OCI-LY1 (cell line): ENCODE results near the gene NCDN.

Experiments used
- H2AFZ ChIP-seq: fragments of 200-600 bp; sonication (generic), shearing (Covaris generic); 2 replicates; pipeline ENCODE4 v1.6.0; 2014; ENCODE audit warnings: antibody characterized with exemption, mild to moderate bottlenecking, low read length
- H3F3A ChIP-seq: fragments of 200-600 bp; sonication (generic), shearing (Covaris generic); 2 replicates; pipeline ENCODE4 v1.6.0; 2014; ENCODE audit warnings: mild to moderate bottlenecking, antibody characterized with exemption, low read length, moderate library complexity; ENCODE audit not compliant: insufficient read depth
- H3K27ac ChIP-seq: fragments of 200-600 bp; sonication (generic); 2 replicates; pipeline ENCODE4 v1.5.1; 2014; ENCODE audit warnings: low read length, mixed run types, mild to moderate bottlenecking, low read depth; ENCODE audit not compliant: poor library complexity, severe bottlenecking
- H3K27me3 ChIP-seq: fragments of 200-600 bp; sonication (generic); 2 replicates; pipeline ENCODE4 v1.6.0; 2014; ENCODE audit warnings: antibody characterized with exemption, mild to moderate bottlenecking, low read length, moderate library complexity; ENCODE audit not compliant: insufficient read depth
- H3K36me3 ChIP-seq: fragments of 200-600 bp; sonication (generic); 2 replicates; pipeline ENCODE4 v1.6.1; 2014; ENCODE audit warnings: mild to moderate bottlenecking, antibody characterized with exemption, low read length, moderate library complexity, mixed read lengths; ENCODE audit not compliant: insufficient read depth
- H3K4me1 ChIP-seq: fragments of 200-600 bp; sonication (generic); 2 replicates; pipeline ENCODE4 v1.5.1; 2014; ENCODE audit warnings: mild to moderate bottlenecking, low read length, moderate library complexity; ENCODE audit not compliant: insufficient read depth, severe bottlenecking
- H3K4me2 ChIP-seq: fragments of 200-600 bp; sonication (generic), shearing (Covaris generic); 2 replicates; pipeline ENCODE4 v1.6.1; 2014; ENCODE audit warnings: low read length
- H3K4me3 ChIP-seq: fragments of 200-600 bp; sonication (generic); 2 replicates; pipeline ENCODE4 v1.5.1; 2014; ENCODE audit warnings: low read length, low read depth, mild to moderate bottlenecking, mixed read lengths; ENCODE audit not compliant: poor library complexity, severe bottlenecking
- H3K79me2 ChIP-seq: fragments of 200-600 bp; shearing (Covaris generic); 2 replicates; pipeline ENCODE4 v1.6.1; 2016; ENCODE audit warnings: mixed run types, low read length, mixed read lengths; ENCODE audit not compliant: insufficient read depth
- H3K9ac ChIP-seq: fragments of 200-600 bp; sonication (generic), shearing (Covaris generic); 2 replicates; pipeline ENCODE4 v1.6.1; 2014; ENCODE audit warnings: mild to moderate bottlenecking, low read length, mixed read lengths
- H3K9me2 ChIP-seq: fragments of 200-600 bp; sonication (generic), shearing (Covaris generic); 2 replicates; pipeline ENCODE4 v1.6.1; 2014; ENCODE audit warnings: low read depth, mild to moderate bottlenecking, low read length, mixed read lengths
- H3K9me3 ChIP-seq: fragments of 200-600 bp; shearing (Covaris generic); 2 replicates; pipeline ENCODE4 v1.6.1; 2014; ENCODE audit warnings: low read length, mixed read lengths
- H4K20me1 ChIP-seq: fragments of 200-600 bp; sonication (generic), shearing (Covaris generic); 2 replicates; pipeline ENCODE4 v1.6.0; 2016; ENCODE audit warnings: mild to moderate bottlenecking, low read length; ENCODE audit not compliant: insufficient read depth
- EZH2 ChIP-seq: fragments of 200-600 bp; sonication (generic), shearing (Covaris generic); IDR thresholded peaks from 2 replicates; pipeline ENCODE4 v1.8.0; 2017; ENCODE audit warnings: borderline replicate concordance, mixed run types, mild to moderate bottlenecking, antibody characterized with exemption, low read length, moderate library complexity, mixed read lengths
- TF ChIP-seq, protein P1 (sequence below): fragments of 200-600 bp; sonication (generic), shearing (Covaris generic); IDR thresholded peaks from 2 replicates; pipeline ENCODE4 v1.5.1; 2017; ENCODE audit warnings: mild to moderate bottlenecking, antibody characterized with exemption, low read length, moderate library complexity, mixed read lengths

The NCDN gene

DNA sequence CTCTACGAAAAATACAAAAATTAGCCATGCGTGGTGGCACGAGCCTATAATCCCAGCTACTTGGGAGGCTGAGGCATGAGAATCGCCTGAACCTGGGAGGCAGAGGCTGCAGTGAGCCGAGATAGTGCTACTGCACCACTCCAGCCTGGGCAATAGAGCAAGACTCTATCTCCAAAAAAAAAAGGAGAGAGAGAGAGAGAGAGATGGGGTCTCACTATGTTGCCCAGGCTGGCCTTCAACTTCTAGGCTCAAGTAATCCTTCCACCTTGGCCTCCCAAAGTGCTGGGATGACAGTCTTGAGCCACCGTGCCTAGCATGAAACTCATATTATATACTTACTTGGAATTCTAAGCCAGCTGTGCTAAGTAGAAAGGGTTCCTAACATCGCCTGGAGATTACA lies 54.1 kb downstream of the NCDN start:
- Histone ChIP-seq H3K27me3 (no peaks in the 10 kb centered on the region), H3K9me3 (no peaks in the 10 kb centered on the region), H3K4me2 (no peak overlapping the region), H3K27ac (no peak overlapping the region), H4K20me1 (no peaks in the 10 kb centered on the region), H3K4me1 (no peaks in the 10 kb centered on the region), H3F3A (no peaks in the 10 kb centered on the region), H3K79me2 (peaks cover 42% of the 10 kb centered on the region), H3K9ac (no peak overlapping the region), H3K9me2 (no peaks in the 10 kb centered on the region), H2AFZ (no peak overlapping the region), H3K36me3 (peaks cover 98% of the 10 kb centered on the region), H3K4me3 (no peak overlapping the region)
- TF ChIP-seq EZH2 = no peak
- TF ChIP-seq, protein P1, sequence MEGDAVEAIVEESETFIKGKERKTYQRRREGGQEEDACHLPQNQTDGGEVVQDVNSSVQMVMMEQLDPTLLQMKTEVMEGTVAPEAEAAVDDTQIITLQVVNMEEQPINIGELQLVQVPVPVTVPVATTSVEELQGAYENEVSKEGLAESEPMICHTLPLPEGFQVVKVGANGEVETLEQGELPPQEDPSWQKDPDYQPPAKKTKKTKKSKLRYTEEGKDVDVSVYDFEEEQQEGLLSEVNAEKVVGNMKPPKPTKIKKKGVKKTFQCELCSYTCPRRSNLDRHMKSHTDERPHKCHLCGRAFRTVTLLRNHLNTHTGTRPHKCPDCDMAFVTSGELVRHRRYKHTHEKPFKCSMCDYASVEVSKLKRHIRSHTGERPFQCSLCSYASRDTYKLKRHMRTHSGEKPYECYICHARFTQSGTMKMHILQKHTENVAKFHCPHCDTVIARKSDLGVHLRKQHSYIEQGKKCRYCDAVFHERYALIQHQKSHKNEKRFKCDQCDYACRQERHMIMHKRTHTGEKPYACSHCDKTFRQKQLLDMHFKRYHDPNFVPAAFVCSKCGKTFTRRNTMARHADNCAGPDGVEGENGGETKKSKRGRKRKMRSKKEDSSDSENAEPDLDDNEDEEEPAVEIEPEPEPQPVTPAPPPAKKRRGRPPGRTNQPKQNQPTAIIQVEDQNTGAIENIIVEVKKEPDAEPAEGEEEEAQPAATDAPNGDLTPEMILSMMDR = no peak

DNA sequence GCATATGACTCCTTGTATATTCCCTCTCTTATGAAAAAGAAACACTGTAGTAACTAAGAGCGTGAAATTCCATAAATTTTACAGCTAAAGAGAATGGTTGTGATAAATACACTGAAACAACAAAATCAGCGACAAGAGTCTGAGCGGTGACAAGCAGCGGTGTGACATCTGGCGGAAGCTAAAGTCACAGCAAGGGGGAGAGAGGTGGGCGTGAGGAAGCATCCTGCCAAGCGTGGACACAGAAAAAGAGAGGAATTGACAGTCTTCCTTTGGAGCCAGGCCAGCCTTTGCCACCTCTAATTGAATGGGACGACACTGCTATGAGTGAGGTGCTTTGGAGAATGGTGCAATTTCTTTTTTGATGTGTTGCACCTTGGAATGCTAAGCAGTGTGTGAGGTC lies 57.8 kb downstream of the NCDN start:
- H4K20me1 ChIP-seq = no peaks in the 10 kb centered on the region
- TF ChIP-seq EZH2 = no peak
- TF ChIP-seq, protein P1 = no peak
- no peaks in the 10 kb centered on the region for H3F3A ChIP-seq
- no peaks in the 10 kb centered on the region for H3K4me1 ChIP-seq
- no peak overlapping the region for H2AFZ ChIP-seq
- H3K9me3 ChIP-seq = no peaks in the 10 kb centered on the region
- no peak overlapping the region for H3K9ac ChIP-seq
- no peaks in the 10 kb centered on the region for H3K27me3 ChIP-seq
- H3K79me2 ChIP-seq = peaks cover 52% of the 10 kb centered on the region
- H3K9me2 ChIP-seq = no peaks in the 10 kb centered on the region
- H3K36me3 ChIP-seq = peaks cover 92% of the 10 kb centered on the region; the same call in 1 of the 2 replicates
- H3K4me2 ChIP-seq = no peak overlapping the region
- no peak overlapping the region for H3K4me3 ChIP-seq
- no peak overlapping the region for H3K27ac ChIP-seq
